GM12874 (cell line): ENCODE results near the gene PKHD1.

ENCODE experiments used
- CTCF ChIP-seq: IDR thresholded peaks from 2 replicates; pipeline ENCODE4 v1.5.1; 2011; ENCODE audit warnings: low read depth, mild to moderate bottlenecking, control low read depth, low read length, moderate library complexity; ENCODE audit not compliant: insufficient read depth

Gene PKHD1

GRCh38 chr6:51633424-51633823 lies 454.0 kb downstream of the PKHD1 start:
- no peak for TF ChIP-seq CTCF

- no peak for TF ChIP-seq CTCF
Measured at GRCh38 chr6:51630011-51630410, 457.4 kb downstream of the PKHD1 start.

GRCh38 chr6:51626391-51626790 lies 461.0 kb downstream of the PKHD1 start:
- TF ChIP-seq CTCF: no peak

- no peak for TF ChIP-seq CTCF
Measured at GRCh38 chr6:51625566-51625965, 461.8 kb downstream of the PKHD1 start.

GRCh38 chr6:51620971-51621370 lies 466.4 kb downstream of the PKHD1 start:
- no peak for TF ChIP-seq CTCF

- no peak for TF ChIP-seq CTCF
Measured at GRCh38 chr6:51619042-51619799, 468.2 kb downstream of the PKHD1 start.

GRCh38 chr6:51618563-51618962 lies 468.9 kb downstream of the PKHD1 start:
- peak; percentile 24; the same call in 1 of the 2 replicates for TF ChIP-seq CTCF
